ENCODE data around the gene RBFA.
"Not testable (repeated sequence)": the region's sequence is repeated elsewhere in the genome, so short reads cannot be mapped to it uniquely, and the experiment has no call there.

RBFA gene

GRCh38 chr18:80034068-80034851 is at the start of gene RBFA:
Gene RBFA (plus strand): TSS chr18:80034434. CDS start chr18:80034496, 62 bp downstream.
- DNase-seq, result peak; percentile 91

DNA sequence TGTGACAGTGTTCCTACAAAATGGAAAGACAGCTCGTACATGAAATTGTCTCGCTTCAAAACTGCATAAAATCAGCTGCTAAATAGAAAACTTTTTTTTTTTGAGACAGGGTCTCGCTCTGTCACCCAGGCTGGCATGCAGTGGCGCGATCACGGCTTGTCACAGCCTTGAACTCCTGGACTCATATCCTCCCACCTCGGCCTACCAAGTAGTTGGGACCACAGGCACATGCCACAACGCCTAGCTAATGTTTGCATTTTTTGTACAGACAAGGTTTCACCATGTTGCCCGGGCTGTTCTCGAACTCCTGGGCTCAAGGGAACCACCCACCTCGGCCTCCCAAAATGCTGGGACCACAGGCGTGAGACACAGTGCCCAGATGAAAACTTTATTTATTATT is 49.1 kb upstream of the RBFA start:
- no peak for DNase-seq

DNA sequence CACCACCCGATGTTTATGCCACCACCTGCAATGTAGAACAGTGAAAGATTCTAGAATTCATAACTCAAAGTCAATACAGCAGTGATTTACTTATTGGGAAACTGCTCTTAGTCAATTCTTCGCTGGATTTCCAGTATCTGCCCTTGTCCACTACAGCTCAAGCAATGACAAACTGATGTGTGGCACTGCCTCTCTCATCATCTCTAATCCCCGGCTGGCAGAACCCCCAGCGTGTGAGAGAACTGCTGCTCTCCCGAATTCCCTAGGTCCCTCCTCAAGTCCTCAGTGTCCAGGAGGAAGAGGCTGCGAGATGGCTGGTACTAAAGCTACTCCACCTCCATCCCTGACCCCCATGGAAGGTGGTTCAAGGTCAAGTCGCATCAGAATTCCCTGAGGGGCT is 47.5 kb upstream of the RBFA start:
- DNase-seq, result no peak

DNA sequence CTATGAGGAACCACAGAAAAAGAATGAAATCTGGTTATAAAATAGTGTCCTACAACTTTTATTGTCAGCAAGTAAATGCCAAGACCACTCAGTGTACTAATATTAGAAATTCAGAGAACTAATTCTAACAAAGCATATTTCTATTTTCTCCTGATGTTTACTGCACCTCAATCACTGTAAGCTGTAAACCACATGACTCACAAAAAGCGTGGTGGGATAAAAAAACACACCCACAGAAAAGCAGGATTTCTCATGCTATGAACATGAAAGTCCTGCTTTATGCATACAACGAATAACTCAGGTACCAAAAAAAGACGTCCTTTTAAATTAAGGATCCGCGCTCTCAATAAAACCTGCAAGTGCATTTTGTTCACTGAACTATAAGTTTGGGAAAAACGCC is 46.7 kb upstream of the RBFA start:
- no peak for DNase-seq

- peak; percentile 83 for DNase-seq
Measured at GRCh38 chr18:79988071-79988450, 46.2 kb upstream of the RBFA start.

DNA sequence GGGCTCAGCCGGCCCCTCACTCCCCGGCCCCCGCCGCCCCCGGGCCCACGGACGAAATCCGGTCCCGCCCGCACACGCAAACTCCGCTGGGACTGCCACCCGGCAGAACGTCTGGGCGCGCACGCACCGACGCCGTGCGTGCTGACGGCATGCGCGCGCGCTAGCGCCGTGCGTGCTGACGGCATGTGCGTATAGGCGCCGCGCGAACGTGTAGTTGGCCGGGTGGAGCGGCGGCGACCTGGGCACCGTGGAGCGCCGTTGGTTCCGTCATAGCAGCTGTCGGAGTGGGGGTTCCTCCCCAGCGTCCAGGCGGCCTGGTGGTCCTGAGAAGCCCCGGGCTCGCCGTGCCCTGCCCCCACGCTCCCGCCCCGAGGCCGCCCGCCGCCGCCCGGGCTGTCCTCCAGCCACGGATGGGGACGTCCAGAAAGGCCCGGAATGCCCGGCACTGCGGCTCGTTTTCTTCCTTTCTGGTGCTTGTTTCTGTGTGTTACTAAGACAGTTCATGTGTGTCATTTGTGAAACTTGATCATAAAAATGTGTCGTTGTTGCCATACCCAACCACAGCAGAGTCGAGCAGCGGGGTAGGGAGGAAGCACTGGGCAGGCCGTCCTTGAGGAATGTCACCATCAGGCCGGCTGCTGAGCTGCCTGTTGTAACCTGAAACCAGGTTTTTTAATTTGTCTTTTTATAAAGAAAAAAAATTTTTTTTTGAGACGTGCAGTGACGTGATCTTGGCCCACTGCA is 45.6 kb upstream of the RBFA start, which contains the start of gene TXNL4A:
Gene TXNL4A, minus strand, starts transcription at position 113 of the 744 bp plus-strand sequence. CDS start 171 bp downstream, outside the sequence.
- DNase-seq, result peak; percentile 83

GRCh38 chr18:79989195-79989497 is 45.1 kb upstream of the RBFA start:
- no peak for DNase-seq

DNA sequence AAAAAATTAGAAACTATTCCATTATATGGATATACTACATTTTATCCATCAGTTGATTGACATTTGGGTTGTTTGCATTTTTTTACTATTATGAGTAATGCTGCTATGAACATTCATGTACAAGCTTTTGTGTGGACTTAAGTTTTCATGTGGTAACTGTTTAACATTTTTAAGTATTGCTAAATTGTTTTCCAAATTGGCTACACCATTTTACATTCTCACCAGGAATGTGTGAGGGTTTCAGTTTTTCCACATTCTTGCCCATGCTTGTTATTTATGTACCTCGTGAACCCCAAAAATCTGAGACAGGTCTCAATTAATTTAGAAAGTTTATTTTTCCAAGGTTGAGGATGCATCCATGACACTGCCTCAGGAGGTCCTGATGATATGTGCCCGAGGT is 42.7 kb upstream of the RBFA start:
- no peak for DNase-seq

DNA sequence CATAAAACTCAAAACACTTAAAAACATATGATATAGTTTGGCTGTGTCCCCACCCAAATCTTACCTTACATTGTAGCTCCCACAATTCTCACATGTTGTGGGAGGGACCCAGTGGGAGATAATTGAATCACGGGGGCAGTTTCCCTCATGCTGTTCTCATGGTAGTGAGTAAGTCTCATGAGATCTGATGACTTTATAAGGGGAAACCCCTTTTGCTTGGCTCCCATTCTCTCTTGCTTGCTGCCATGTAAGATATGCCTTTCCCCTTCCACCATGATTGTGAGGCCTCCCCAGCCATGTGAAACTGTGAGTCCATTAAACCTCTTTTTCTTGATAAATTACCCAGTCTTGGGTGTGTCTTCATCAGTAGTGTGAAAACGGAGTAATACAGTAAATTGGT is 34.5 kb upstream of the RBFA start:
- DNase-seq, result not testable (repeated sequence)

GRCh38 chr18:80000877-80001276 is 33.4 kb upstream of the RBFA start:
- no peak for DNase-seq

DNA sequence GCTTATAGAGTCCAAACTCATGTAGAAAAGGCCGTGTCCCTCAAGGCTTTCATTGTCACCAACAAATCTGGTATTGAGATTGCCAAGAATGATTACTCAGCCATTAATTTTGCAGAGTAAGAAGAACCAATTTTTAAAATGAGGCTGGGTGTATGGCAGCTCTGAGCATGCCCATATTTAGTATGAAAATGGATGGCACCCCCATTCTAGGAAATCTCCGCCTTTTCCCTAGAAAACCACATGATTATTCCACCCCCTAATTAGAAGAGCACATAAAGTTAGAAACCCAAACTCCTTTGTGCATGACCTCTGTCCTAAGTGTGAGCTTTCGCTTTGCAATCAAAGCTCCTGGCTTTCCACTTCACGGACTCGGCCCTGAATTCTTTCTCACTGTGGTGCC is 31.8 kb upstream of the RBFA start:
- DNase-seq, result no peak

GRCh38 chr18:80004600-80005342 is 29.5 kb upstream of the RBFA start:
- DNase-seq, result no peak

DNA sequence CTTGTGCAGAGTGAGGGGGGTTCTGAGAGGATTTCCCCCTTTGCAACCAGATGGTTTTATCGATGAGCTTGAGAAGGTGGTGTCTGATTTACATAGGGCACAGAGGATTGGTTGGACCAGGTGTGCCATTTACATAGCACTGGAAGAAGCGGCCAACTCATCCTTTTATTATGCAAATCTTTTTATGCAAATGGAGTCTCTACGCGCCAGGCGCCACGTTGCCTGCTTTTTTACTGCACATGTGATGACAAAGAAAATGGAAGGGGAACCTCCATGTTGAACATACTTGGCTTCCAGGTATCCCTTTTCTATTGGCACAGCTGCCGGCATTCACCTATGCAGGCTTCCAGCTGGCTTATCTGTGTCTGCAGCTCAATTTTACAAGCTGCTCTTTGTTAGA is 27.5 kb upstream of the RBFA start:
- no peak for DNase-seq

DNA sequence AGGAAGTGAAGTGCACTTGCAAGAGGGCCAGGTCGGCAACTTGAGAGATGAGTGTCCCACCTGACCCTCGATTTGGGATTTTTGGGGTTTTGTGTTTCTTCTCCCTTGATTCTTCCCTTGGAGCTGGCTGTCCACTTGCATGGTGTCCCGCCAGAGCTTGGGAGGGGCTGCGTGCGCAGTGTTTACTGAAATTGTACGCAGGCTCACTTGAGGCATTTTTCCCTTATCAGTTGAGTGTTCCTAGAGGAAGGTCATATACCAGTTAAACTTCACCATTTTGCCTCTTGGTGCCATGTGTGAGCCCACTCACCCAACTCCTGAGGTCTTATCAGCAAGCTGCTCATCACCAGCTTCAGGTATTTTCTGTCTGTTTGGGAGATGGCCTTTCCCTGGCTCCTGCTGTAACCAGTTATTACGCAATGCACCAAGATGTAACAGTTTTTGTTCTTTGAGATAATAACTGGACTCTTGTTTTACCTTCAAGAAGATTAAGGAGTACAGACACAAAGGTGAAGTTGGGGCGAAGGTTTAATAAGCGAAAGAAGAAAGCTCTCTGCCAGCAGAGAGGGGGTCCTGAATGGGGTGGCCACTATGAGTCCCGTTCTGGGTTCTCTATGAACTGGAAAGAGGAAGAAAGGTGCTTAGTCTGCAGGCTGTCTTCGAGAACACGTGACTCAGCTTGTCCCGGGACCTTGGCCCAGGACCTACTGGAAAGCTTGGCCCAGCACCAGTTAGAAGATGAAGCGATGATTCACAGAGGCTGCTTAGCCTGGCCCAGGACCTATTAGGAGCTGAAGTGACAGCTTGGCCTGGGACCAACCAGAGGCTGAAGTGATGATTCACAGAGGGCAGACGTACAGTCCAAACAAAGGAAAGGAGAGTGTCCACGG is 24.3 kb upstream of the RBFA start:
- peak; percentile 57 for DNase-seq

- DNase-seq, result no peak
Measured at GRCh38 chr18:80010551-80010906, 23.7 kb upstream of the RBFA start.

GRCh38 chr18:80011496-80012137 is 22.6 kb upstream of the RBFA start:
- DNase-seq, result not testable (repeated sequence)

DNA sequence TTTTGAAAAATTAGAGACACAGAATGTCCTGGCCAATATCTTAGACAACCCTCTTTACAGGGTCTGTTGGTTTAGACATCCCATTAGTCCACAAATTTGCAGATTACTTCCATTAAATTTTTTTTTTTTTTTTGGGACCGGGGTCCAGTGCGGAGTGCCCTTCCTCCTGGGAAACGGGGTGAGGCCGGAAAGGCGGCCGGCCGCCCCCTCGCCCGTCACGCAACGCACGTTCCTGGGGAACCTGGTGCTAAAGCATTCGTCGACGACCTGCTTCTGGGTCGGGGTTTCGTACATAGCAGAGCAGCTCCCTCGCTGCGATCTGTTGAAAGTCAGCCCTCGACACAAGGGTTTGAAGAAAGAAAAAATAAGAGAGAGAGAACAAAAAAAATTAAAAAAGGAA is 21.5 kb upstream of the RBFA start:
- no peak for DNase-seq

GRCh38 chr18:80022613-80023012 is 11.6 kb upstream of the RBFA start:
- DNase-seq, result no peak

DNA sequence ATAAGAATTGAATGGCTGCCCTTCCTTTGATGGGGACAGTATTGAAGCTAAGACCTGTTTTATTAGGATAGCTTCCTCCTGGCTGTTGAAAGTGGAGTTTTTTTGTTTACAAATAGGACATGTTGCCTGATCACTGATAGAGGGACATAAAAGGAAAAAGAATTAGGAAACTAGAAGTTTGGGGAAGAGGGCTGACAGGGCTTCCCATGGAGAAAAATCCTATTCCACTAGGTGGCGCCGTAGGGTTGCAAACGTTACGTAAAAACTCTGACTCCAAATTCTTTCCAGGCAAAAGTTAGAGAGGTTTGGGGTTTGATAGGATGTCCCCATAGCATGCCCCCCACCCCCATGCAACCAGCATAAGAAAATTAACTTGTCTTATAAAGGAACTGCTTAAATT is 11.1 kb upstream of the RBFA start:
- no peak for DNase-seq

DNA sequence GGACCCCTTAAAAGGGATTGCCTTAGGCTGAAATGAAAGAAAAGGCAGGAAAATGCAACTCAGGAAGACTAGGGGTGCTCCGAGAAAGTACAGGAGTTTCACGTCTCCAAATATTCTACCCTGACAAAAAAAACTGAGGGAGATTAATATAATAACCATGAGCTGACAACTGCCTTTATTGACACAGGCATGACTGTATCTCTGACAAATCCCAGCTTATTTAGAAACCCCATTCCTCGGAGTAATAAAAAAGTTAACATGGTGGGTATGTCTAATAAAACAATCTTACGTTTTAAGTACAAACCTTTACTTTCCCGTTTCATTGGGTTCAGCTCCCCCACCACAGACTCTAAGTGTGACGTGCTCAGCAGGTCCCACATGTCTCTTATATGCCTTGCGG is 7.9 kb upstream of the RBFA start:
- DNase-seq, result no peak

- DNase-seq, result not testable (repeated sequence)
Measured at GRCh38 chr18:80027719-80028118, 6.5 kb upstream of the RBFA start.

- DNase-seq, result no peak
Measured at GRCh38 chr18:80029690-80030089, 4.5 kb upstream of the RBFA start.

Measured in islet precursor cell (in vitro differentiated cells).